Fibroblast of lung (primary cell): ENCODE measurements around the gene INSC. TPM values are rescaled to one million over a fixed set of nuclear protein-coding genes. Genes with fewer than 3 reads are reported as not detected.

Experiments used
- DNase-seq, 2 donors: peaks; one replicate each; pipeline versions ENCODE4 v3.0.0 to v3.0.0-alpha.2; 2010; ENCODE audit warnings: low read depth in 2 of 2
- H2AFZ ChIP-seq: 2 replicates; pipeline ENCODE4 v1.5.1; 2012; ENCODE audit warnings: low read length, control low read depth, inconsistent platforms
- H3K27ac ChIP-seq: 2 replicates; pipeline ENCODE4 v1.5.1; 2011; ENCODE audit warnings: low read length, control low read depth; ENCODE audit not compliant: insufficient read depth
- H3K27me3 ChIP-seq: 2 replicates; pipeline ENCODE4 v1.5.1; 2011; ENCODE audit warnings: mild to moderate bottlenecking, low read length; ENCODE audit not compliant: control insufficient read depth, insufficient read depth
- H3K36me3 ChIP-seq: 2 replicates; pipeline ENCODE4 v1.5.1; 2011; ENCODE audit warnings: low read length; ENCODE audit not compliant: control insufficient read depth, insufficient read depth
- H3K4me1 ChIP-seq: 2 replicates; pipeline ENCODE4 v1.5.1; 2011; ENCODE audit warnings: low read length; ENCODE audit not compliant: control insufficient read depth, insufficient read depth; ENCODE audit errors: extremely low read depth
- H3K4me2 ChIP-seq: 2 replicates; pipeline ENCODE4 v1.5.1; 2011; ENCODE audit warnings: low read length, control low read depth; ENCODE audit not compliant: insufficient read depth; ENCODE audit errors: extremely low read depth
- H3K4me3 ChIP-seq, 4 experiments: fragments of 200-600 bp in 1 of 4; sonication (generic) in 1 of 4; replicated peaks in 1 of 4; 2 replicates each; pipeline ENCODE4 v1.5.1; 2011 to 2016; ENCODE audit warnings: low read length in 4 of 4, low read depth in 3 of 4, mild to moderate bottlenecking in 3 of 4, control low read depth in 2 of 4, inconsistent platforms in 1 of 4, mixed read lengths in 1 of 4; ENCODE audit not compliant: insufficient read depth in 1 of 4; ENCODE audit errors: control extremely low read depth in 1 of 4
- H3K79me2 ChIP-seq: 2 replicates; pipeline ENCODE4 v1.5.1; 2012; ENCODE audit warnings: mild to moderate bottlenecking, low read length, inconsistent platforms; ENCODE audit not compliant: control insufficient read depth, insufficient read depth
- H3K9ac ChIP-seq: 2 replicates; pipeline ENCODE4 v1.5.1; 2011; ENCODE audit warnings: mild to moderate bottlenecking, low read length, control low read depth; ENCODE audit not compliant: insufficient read depth
- H3K9me3 ChIP-seq: 2 replicates; pipeline ENCODE4 v1.5.1; 2012; ENCODE audit warnings: low read depth, low read length; ENCODE audit not compliant: control insufficient read depth, insufficient read depth
- H4K20me1 ChIP-seq: 2 replicates; pipeline ENCODE4 v1.5.1; 2011; ENCODE audit warnings: low read length; ENCODE audit not compliant: control insufficient read depth, insufficient read depth; ENCODE audit errors: extremely low read depth
- CTCF ChIP-seq, 2 donors: IDR thresholded peaks in 1 of 2; conservative IDR thresholded peaks in 1 of 2; 1 replicate in 1 of 2; 2 replicates in 1 of 2; pipeline ENCODE4 v1.5.1; 2011 to 2012; ENCODE audit warnings: low read length in 2 of 2, control low read depth in 1 of 2, inconsistent platforms in 1 of 2, low read depth in 1 of 2, mild to moderate bottlenecking in 1 of 2
- EZH2 ChIP-seq: IDR thresholded peaks from 2 replicates; pipeline ENCODE4 v1.5.1; 2012; ENCODE audit warnings: low read length, control low read depth, mild to moderate bottlenecking; ENCODE audit errors: missing control alignments
- polyA plus RNA-seq, 2 donors: library from polyadenylated mRNA; depleted of rRNA in 1 of 2; stranded (reverse) in 1 of 2; unstranded in 1 of 2; fragments of >200 nt; gene quantifications; 2 replicates each; pipeline ENCODE4 v1.2.1, GENCODE V29; 2011 to 2012; ENCODE audit warnings: missing spikeins in 1 of 2
- total RNA-seq: library from RNA; depleted of rRNA; stranded (reverse); fragments of >200 nt; gene quantifications from 2 replicates; pipeline ENCODE4 v1.2.1, GENCODE V29; 2014

INSC gene
- total and polyA plus RNA-seq, 2 donors (not counting 1 experiment from before 2014, with no cell fraction given): 0.90 to 8.3 TPM

GRCh38 chr11:15198284-15198683 is 83.6 kb downstream of the INSC start:
- Histone ChIP-seq H3K4me2 (no peak overlapping the region), H3K27ac (no peak overlapping the region), H3K9ac (no peak overlapping the region), H4K20me1 (no peaks in the 10 kb centered on the region), H2AFZ (no peak overlapping the region), H3K9me3 (no peaks in the 10 kb centered on the region), H3K36me3 (no peaks in the 10 kb centered on the region), H3K4me3 (no peak overlapping the region), H3K4me1 (peaks cover 2% of the 10 kb centered on the region), H3K27me3 (no peaks in the 10 kb centered on the region), H3K79me2 (no peaks in the 10 kb centered on the region)
- no peak for TF ChIP-seq EZH2
- no peak for TF ChIP-seq CTCF (conservative IDR thresholded peaks at IDR 0.05 in 1 of 2, IDR thresholded peaks at IDR 0.05 in 1 of 2; ENCODE audit: low read depth in 1 of 2, low read length in 2 of 2)
- DNase-seq: no peak

- DNase-seq: peak in 1 of 2 donors; percentile 68
- no peaks in the 10 kb centered on the region for H3K9me3 ChIP-seq
- H4K20me1 ChIP-seq: no peaks in the 10 kb centered on the region
- H3K4me2 ChIP-seq: no peak overlapping the region
- no peaks in the 10 kb centered on the region for H3K36me3 ChIP-seq
- H3K27me3 ChIP-seq: no peaks in the 10 kb centered on the region
- no peak overlapping the region for H2AFZ ChIP-seq
- no peaks in the 10 kb centered on the region for H3K79me2 ChIP-seq
- TF ChIP-seq CTCF (conservative IDR thresholded peaks at IDR 0.05 in 1 of 2, IDR thresholded peaks at IDR 0.05 in 1 of 2; ENCODE audit: low read depth in 1 of 2, low read length in 2 of 2) (no peak), EZH2 (no peak)
- no peak overlapping the region for H3K4me3 ChIP-seq
- H3K9ac ChIP-seq: no peak overlapping the region
- H3K4me1 ChIP-seq: no peaks in the 10 kb centered on the region
- H3K27ac ChIP-seq: no peak overlapping the region
Measured at GRCh38 chr11:15199693-15200092, 85.0 kb downstream of the INSC start.

GRCh38 chr11:15200696-15201095 is 86.0 kb downstream of the INSC start:
- Histone ChIP-seq H2AFZ (no peak overlapping the region), H4K20me1 (no peaks in the 10 kb centered on the region)
- TF ChIP-seq CTCF (conservative IDR thresholded peaks at IDR 0.05 in 1 of 2, IDR thresholded peaks at IDR 0.05 in 1 of 2; ENCODE audit: low read depth in 1 of 2, low read length in 2 of 2): no peak
- no peak for TF ChIP-seq EZH2

More at GRCh38 chr11:15200696-15201095, 86.0 kb downstream of the INSC start:
- H3K9me3 ChIP-seq: no peaks in the 10 kb centered on the region
- no peaks in the 10 kb centered on the region for H3K4me1 ChIP-seq
- no peak overlapping the region for H3K4me2 ChIP-seq
- H3K36me3 ChIP-seq: no peaks in the 10 kb centered on the region
- H3K4me3 ChIP-seq: no peak overlapping the region
- no peaks in the 10 kb centered on the region for H3K79me2 ChIP-seq
- DNase-seq: no peak
- H3K9ac ChIP-seq: no peak overlapping the region
- no peak overlapping the region for H3K27ac ChIP-seq
- no peaks in the 10 kb centered on the region for H3K27me3 ChIP-seq
